Lower lobe of right lung (tissue), 2 donors: Measurements from ENCODE around the gene TMEM106C. TPM values are rescaled to one million over a fixed set of nuclear protein-coding genes. Genes with fewer than 3 reads are reported as not detected.

Source experiments
- ATAC-seq, 2 donors: fragments of 200-7000 bp; cut with Tn5 transposase; one replicate each; pipeline ENCODE4 v1.9.1; 2020 to 2022; ENCODE audit warnings: mild to moderate bottlenecking in 2 of 2, moderate library complexity in 2 of 2
- DNase-seq: peaks from one replicate; pipeline ENCODE4 v3.0.0-alpha.2; 2020
- H3K27ac ChIP-seq: fragments of 200-600 bp; one replicate; pipeline ENCODE4 v1.8.0; 2022
- H3K27me3 ChIP-seq: fragments of 200-600 bp; one replicate; pipeline ENCODE4 v1.8.0; 2022; ENCODE audit warnings: low read depth
- H3K36me3 ChIP-seq: fragments of 200-600 bp; one replicate; pipeline ENCODE4 v1.8.0; 2022; ENCODE audit warnings: mild to moderate bottlenecking
- H3K4me1 ChIP-seq: fragments of 200-600 bp; one replicate; pipeline ENCODE4 v1.8.0; 2022
- H3K4me3 ChIP-seq: fragments of 200-600 bp; one replicate; pipeline ENCODE4 v1.8.0; 2022; ENCODE audit warnings: mild to moderate bottlenecking
- H3K9me3 ChIP-seq: fragments of 200-600 bp; one replicate; pipeline ENCODE4 v1.8.0; 2022
- intact Hi-C: fragments of 100-400 bp; cut with DNase I; formaldehyde crosslinking; loops from one replicate; pipeline ENCODE4 v1.11.0; 2022
- total RNA-seq: library from RNA; stranded (reverse); fragmentation: NEBNext Ultra II Directional; extraction: Animal tissue kit (Norgen Biotek cat#: 25700); gene quantifications from one replicate; pipeline ENCODE4 v1.2.1, GENCODE V29; 2021
- TF ChIP-seq, protein P1 (sequence below): fragments of 200-600 bp; IDR thresholded peaks from one replicate; pipeline ENCODE4 v1.8.0; 2022; ENCODE audit warnings: antibody characterized with exemption, mild to moderate bottlenecking
- donor health status: DM: no; HTN: yes; CAD: no; lungs with severe emphysema.

TMEM106C gene
- total RNA-seq, 1 donor from 2014 or later: 39.3 TPM

DNA sequence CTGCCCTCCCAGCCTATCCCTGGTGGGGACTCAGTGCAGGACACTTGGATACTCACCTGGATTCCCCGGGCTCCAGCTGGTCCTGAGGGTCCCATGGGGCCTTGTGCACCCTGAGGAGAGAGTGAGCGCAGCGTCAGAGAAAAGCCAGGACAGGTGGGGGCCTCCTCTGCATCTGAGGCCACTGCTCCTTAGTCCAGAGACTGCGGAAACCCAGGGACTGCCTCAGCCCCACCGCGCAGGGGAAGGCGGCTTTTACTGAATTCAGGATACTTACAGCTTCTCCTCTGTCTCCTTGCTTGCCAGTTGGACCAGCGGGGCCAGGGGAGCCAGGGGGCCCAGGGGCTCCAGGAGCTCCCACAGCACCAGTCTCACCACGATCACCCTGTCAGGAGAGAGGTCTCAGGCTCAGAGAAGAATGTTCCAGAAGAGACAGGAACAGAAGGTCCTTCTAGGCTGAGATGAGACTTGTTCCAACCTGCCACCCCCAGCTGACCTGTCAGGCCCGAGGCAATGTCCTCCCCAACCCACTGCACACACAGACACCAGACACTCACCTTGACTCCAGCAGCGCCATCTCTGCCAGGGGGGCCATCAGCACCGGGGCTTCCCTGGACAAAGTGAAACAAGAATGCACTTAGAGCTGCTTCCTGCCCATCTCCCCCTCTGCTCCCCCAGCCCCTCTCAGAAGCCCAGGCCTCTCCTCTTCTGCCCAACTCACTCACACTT is 13.8 kb downstream of the TMEM106C start:
- TF ChIP-seq, protein P1, sequence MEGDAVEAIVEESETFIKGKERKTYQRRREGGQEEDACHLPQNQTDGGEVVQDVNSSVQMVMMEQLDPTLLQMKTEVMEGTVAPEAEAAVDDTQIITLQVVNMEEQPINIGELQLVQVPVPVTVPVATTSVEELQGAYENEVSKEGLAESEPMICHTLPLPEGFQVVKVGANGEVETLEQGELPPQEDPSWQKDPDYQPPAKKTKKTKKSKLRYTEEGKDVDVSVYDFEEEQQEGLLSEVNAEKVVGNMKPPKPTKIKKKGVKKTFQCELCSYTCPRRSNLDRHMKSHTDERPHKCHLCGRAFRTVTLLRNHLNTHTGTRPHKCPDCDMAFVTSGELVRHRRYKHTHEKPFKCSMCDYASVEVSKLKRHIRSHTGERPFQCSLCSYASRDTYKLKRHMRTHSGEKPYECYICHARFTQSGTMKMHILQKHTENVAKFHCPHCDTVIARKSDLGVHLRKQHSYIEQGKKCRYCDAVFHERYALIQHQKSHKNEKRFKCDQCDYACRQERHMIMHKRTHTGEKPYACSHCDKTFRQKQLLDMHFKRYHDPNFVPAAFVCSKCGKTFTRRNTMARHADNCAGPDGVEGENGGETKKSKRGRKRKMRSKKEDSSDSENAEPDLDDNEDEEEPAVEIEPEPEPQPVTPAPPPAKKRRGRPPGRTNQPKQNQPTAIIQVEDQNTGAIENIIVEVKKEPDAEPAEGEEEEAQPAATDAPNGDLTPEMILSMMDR: no peak
- no peak for DNase-seq
- no peak for ATAC-seq
- H3K27ac ChIP-seq: no peak overlapping the region
- no peaks in the 10 kb centered on the region for H3K36me3 ChIP-seq
- no peak overlapping the region for H3K4me3 ChIP-seq
- no peaks in the 10 kb centered on the region for H3K27me3 ChIP-seq
- intact Hi-C loops: no loop called here
- no peaks in the 10 kb centered on the region for H3K9me3 ChIP-seq
- no peaks in the 10 kb centered on the region for H3K4me1 ChIP-seq

DNA sequence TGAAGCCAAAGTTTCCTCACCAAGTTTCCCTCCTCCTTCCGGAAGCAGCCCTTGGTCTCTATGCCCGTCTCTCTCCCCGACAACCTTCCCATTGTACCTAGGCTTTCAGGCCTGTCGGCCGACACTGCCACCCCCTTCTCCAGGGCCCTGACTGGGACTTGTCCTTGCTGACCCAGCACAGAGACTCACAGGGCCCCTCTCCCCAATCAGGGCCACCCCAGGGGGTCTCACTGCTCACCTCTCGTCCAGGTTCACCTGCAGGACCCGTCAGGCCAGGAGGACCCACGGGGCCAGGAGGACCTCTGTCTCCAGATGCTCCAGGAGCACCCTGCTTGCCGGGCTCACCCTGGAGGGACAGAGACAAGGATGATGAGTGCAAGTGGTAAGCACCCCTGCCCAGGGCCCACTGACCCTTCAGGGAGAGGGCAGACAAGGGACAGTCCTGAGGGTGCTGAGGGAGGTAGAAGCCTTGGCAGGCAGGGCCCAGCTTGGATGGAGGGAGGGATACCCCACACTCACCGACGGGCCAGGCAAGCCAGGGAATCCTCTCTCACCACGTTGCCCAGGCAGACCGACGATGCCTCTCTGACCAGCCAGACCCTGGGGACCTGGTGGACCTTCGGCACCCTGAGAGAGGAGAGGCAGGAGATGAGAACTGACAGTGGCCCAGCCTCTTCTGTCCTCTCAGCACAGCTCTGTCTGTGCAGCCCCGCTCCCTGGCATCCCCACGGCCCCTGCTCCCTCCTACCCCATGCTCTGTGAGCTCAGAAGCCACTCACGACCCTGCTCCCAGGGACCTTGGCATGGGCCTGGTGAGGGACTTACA is 14.6 kb downstream of the TMEM106C start:
- TF ChIP-seq, protein P1: no peak
- no peak for DNase-seq
- intact Hi-C loops: no loop called here
- Histone ChIP-seq H3K27me3 (peaks cover 5% of the 10 kb centered on the region), H3K9me3 (no peaks in the 10 kb centered on the region), H3K27ac (no peak overlapping the region), H3K4me3 (no peak overlapping the region), H3K36me3 (no peaks in the 10 kb centered on the region), H3K4me1 (no peaks in the 10 kb centered on the region)
- no peak for ATAC-seq

DNA sequence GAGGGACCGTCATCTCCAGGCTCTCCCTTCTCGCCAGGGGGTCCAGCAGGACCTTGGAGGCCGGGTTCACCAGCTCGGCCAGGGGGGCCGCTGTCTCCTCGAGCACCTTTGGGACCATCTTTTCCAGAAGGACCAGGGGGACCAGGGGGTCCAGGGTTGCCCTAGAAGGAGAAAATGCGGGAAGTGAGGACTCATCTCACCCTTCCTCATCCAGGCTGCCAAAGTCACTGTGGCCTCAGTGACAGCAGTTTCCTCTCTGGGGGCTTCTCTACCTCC is 15.1 kb downstream of the TMEM106C start:
- H3K9me3 ChIP-seq: no peaks in the 10 kb centered on the region
- peaks cover 6% of the 10 kb centered on the region for H3K27me3 ChIP-seq
- ATAC-seq: no peak
- TF ChIP-seq, protein P1: no peak
- H3K36me3 ChIP-seq: no peaks in the 10 kb centered on the region
- no peak overlapping the region for H3K27ac ChIP-seq
- no peak for DNase-seq
- intact Hi-C loops: no loop called here
- no peak overlapping the region for H3K4me3 ChIP-seq
- no peaks in the 10 kb centered on the region for H3K4me1 ChIP-seq

DNA sequence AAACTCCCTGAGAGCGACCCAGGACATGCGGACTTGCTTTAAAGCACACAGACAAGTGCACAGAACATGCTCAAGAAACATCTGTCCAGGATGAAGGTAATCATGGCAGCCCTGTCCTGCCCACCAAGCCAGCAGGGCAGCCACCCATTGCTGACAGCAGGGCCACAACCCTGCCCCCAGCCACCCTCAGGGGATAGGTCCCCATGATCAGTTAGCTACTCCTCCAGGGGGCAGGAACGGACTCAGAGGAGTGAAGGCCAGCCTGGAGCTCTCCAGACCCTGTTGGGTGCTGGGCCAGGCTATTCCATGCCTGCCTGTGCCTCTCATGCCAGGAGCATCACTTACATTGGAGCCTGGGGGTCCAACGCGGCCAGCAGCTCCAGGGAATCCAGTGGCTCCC is 15.8 kb downstream of the TMEM106C start:
- no peaks in the 10 kb centered on the region for H3K4me1 ChIP-seq
- TF ChIP-seq, protein P1: no peak
- intact Hi-C loops: no loop called here
- no peaks in the 10 kb centered on the region for H3K36me3 ChIP-seq
- H3K9me3 ChIP-seq: no peaks in the 10 kb centered on the region
- peaks cover 6% of the 10 kb centered on the region for H3K27me3 ChIP-seq
- H3K27ac ChIP-seq: no peak overlapping the region
- ATAC-seq (no peak), DNase-seq (no peak)
- H3K4me3 ChIP-seq: no peak overlapping the region

DNA sequence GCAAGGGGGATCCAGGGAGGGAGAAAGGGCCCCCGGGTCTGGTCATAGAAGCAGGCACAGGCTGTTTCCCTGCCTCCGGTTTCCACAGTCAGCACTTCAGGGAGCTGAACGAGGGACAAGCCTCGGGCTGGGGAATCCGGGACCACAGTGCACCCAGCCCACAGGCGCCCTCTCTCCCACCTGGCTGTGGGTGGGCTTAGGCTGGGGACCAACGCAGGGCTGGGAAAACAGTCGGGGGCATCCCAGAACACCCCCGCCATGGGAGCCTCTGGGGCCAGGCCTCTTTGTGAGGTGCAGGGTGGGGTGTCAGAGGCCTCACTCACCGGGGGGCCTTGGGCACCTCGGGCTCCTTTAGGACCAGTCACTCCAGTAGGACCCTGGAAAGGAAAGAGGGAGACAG is 16.3 kb downstream of the TMEM106C start:
- H3K27me3 ChIP-seq: peaks cover 6% of the 10 kb centered on the region
- H3K27ac ChIP-seq: no peak overlapping the region
- intact Hi-C loops: no loop called here
- DNase-seq (no peak), ATAC-seq (no peak)
- H3K4me1 ChIP-seq: no peaks in the 10 kb centered on the region
- H3K4me3 ChIP-seq: no peak overlapping the region
- no peaks in the 10 kb centered on the region for H3K9me3 ChIP-seq
- no peaks in the 10 kb centered on the region for H3K36me3 ChIP-seq
- TF ChIP-seq, protein P1: no peak
